VCaP (cell line): Measurements from ENCODE around the gene ETV1.

ENCODE experiments used
- H3K27ac ChIP-seq: fragments of 450-650 bp; 2 replicates; pipeline ENCODE4 v1.5.1; 2017
- TF ChIP-seq, protein P1 (sequence below): fragments of 450-650 bp; conservative IDR thresholded peaks from 2 replicates; pipeline ENCODE4 v1.5.1; 2017; ENCODE audit warnings: mild to moderate bottlenecking, moderate library complexity

Gene ETV1

DNA sequence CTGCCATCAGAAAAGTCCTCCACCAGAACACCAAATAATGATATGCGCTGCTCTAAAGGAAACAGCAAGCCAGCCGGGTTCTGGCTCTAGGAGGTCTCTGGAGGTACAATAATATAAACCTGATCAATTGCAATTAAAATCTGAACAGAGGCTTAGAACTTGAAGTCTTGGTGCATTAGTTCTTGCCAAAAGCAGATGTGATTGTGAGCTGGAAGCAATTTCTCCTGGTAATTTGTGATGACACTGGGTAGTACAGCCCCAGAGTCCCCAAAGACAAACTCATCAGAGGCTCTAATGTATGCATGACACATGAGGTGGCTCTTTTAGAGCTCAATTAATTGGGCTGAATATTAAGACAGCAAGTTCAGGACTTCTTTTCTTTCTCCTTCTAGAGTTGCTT, 3.3 kb downstream of the ETV1 start:
- TF ChIP-seq, protein P1, sequence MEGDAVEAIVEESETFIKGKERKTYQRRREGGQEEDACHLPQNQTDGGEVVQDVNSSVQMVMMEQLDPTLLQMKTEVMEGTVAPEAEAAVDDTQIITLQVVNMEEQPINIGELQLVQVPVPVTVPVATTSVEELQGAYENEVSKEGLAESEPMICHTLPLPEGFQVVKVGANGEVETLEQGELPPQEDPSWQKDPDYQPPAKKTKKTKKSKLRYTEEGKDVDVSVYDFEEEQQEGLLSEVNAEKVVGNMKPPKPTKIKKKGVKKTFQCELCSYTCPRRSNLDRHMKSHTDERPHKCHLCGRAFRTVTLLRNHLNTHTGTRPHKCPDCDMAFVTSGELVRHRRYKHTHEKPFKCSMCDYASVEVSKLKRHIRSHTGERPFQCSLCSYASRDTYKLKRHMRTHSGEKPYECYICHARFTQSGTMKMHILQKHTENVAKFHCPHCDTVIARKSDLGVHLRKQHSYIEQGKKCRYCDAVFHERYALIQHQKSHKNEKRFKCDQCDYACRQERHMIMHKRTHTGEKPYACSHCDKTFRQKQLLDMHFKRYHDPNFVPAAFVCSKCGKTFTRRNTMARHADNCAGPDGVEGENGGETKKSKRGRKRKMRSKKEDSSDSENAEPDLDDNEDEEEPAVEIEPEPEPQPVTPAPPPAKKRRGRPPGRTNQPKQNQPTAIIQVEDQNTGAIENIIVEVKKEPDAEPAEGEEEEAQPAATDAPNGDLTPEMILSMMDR: no peak
- H3K27ac ChIP-seq: no peak overlapping the region

- H3K27ac ChIP-seq: no peak overlapping the region
Observed at GRCh38 chr7:13984831-13985685, 4.4 kb downstream of the ETV1 start.

GRCh38 chr7:13984061-13984460, 5.4 kb downstream of the ETV1 start:
- TF ChIP-seq, protein P1: no peak
- H3K27ac ChIP-seq: no peak overlapping the region

More at GRCh38 chr7:13984831-13985685, 4.4 kb downstream of the ETV1 start:
- TF ChIP-seq, protein P1: no peak

DNA sequence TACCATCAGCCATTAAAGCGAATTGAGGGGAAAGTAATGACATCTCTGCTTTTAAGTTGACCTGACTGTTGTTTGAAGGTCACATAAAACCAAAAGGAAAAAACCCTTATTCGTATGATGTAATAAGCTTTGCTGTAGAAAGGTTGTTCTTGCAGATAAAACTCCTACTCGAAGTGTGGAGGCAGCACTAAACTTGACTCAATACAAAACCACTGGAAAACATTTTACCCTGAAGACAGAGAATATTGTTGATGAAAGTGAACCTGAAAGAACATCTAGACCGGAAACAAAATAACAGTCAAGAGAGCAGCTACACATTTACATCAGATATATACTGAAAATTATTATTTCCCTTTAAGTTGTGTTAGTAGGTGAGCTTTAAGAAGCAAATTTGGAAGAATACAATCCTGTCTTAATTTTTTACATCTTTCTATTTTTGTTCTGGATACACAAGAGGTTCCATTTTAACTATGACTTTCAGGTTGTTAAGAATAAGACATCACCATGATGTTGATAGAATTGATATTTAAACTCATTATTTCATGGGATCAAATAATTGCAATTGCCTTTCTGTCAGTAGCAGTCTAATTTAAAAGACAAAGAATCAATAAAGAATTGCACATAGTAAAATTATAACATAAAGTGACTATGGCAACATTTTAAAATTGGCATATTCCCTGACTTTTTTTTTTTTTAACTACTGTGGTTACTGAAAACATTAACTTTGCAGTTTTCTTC, 6.4 kb downstream of the ETV1 start:
- TF ChIP-seq, protein P1: no peak
- H3K27ac ChIP-seq: no peak overlapping the region

DNA sequence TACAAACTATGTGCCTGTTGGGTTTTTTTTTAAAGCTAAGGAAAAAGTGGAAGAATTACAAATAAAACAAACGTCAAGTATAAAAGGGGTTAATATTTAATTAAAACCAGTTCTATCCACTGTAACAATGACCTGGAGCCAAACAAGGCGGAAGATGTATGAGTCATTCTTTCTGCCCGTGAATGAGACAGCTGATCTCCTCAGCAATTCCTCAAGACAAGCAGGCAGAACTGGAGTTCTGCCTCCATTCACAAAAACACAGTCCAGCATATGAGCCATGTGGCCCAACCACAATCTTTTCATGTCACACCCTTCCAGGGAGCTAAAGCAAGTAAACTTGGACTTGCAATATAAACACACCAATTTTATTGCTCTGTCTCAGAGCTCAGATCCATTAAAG, 8.4 kb downstream of the ETV1 start:
- H3K27ac ChIP-seq: no peak overlapping the region
- TF ChIP-seq, protein P1: no peak

DNA sequence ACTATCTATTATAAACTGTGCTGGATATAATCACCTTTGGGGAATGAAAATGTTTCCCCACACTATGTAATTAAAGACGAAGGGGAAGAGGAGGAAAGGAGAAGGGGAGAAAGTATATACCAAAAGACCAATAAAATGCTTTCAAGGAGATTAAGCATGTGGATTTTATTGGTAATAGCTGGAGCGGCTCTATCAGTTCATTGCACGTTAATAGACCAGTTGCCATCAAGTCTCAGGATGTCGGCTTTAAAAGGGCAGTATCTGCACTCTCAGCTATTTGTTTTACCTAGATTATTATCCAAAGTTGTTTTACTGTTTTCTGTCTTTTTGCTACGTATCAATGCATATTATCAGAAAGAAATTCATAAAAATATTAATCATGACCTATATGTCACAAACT, 9.0 kb downstream of the ETV1 start:
- TF ChIP-seq, protein P1: no peak
- no peak overlapping the region for H3K27ac ChIP-seq

- TF ChIP-seq, protein P1: no peak
- no peak overlapping the region for H3K27ac ChIP-seq
Observed at GRCh38 chr7:13979671-13980435, 9.6 kb downstream of the ETV1 start.
